PC-9 (cell line): ENCODE data around the gene RFWD3. TPM values are rescaled to one million over a fixed set of nuclear protein-coding genes. Genes with fewer than 3 reads are reported as not detected.

Source experiments
- BruUV-seq: library from RNA; stranded (reverse); fragments of 400-500 nt; replicated peaks from 2 replicates; lab custom pipeline; 2021; lab: Mats Ljungman, UMichigan
- CTCF ChIA-PET: fragments of 300-600 bp; sonication (Branson Sonifier 250); formaldehyde crosslinking; loops from one replicate; lab custom pipeline; 2022; ENCODE audit warnings: antibody characterized with exemption; lab: Charles Lee
- POLR2A ChIA-PET: fragments of 300-600 bp; sonication (Branson Sonifier 250); formaldehyde crosslinking; loops from one replicate; lab custom pipeline; 2022; ENCODE audit warnings: antibody characterized with exemption; ENCODE audit not compliant: unreplicated experiment; lab: Charles Lee
- DNase-seq, 2 experiments: peaks; one replicate each; pipeline versions ENCODE4 v3.0.0 to v3.0.0-alpha.2; 2015 to 2022; ENCODE audit warnings: mixed read lengths in 1 of 2
- H2AFZ ChIP-seq: fragments of 200-600 bp; sonication (generic); 2 replicates; pipeline ENCODE4 v1.8.1; 2017; ENCODE audit warnings: antibody characterized with exemption
- H3F3A ChIP-seq: fragments of 200-600 bp; sonication (generic); 2 replicates; pipeline ENCODE4 v1.8.1; 2017; ENCODE audit warnings: antibody characterized with exemption, mild to moderate bottlenecking, low read depth; ENCODE audit not compliant: insufficient read depth
- H3K27ac ChIP-seq: fragments of 200-600 bp; sonication (generic); 2 replicates; pipeline ENCODE4 v1.6.1; 2016; ENCODE audit warnings: mixed run types
- H3K27me3 ChIP-seq: fragments of 200-600 bp; sonication (generic); 2 replicates; pipeline ENCODE4 v1.6.1; 2016; ENCODE audit warnings: low read depth, mixed run types; ENCODE audit not compliant: insufficient read depth
- H3K36me3 ChIP-seq: fragments of 200-600 bp; sonication (generic); 2 replicates; pipeline ENCODE4 v1.6.1; 2016; ENCODE audit warnings: low read depth, mixed run types
- H3K4me1 ChIP-seq: fragments of 200-600 bp; sonication (generic); replicated peaks from 2 replicates; pipeline ENCODE4 v1.6.1; 2016; ENCODE audit warnings: mixed run types; ENCODE audit not compliant: insufficient read depth
- H3K4me2 ChIP-seq: fragments of 200-600 bp; sonication (generic); 2 replicates; pipeline ENCODE4 v1.6.1; 2017; ENCODE audit warnings: mixed run types
- H3K4me3 ChIP-seq: fragments of 200-600 bp; sonication (generic); 2 replicates; pipeline ENCODE4 v1.6.1; 2016; ENCODE audit warnings: mixed run types
- H3K79me2 ChIP-seq: fragments of 200-600 bp; sonication (generic); 2 replicates; pipeline ENCODE4 v1.6.1; 2017; ENCODE audit warnings: low read depth, mixed run types
- H3K9me2 ChIP-seq: fragments of 200-600 bp; sonication (generic); 2 replicates; pipeline ENCODE4 v1.8.1; 2017; ENCODE audit warnings: mild to moderate bottlenecking; ENCODE audit not compliant: insufficient read depth
- H3K9me3 ChIP-seq: fragments of 200-600 bp; sonication (generic); 2 replicates; pipeline ENCODE4 v1.8.1; 2016; ENCODE audit warnings: low read depth; ENCODE audit not compliant: insufficient read depth
- H4K20me1 ChIP-seq: fragments of 200-600 bp; sonication (generic); 2 replicates; pipeline ENCODE4 v1.8.1; 2017; ENCODE audit not compliant: insufficient read depth
- CTCF ChIP-seq: fragments of 200-600 bp; sonication (generic); conservative IDR thresholded peaks from 2 replicates; pipeline ENCODE4 v1.6.1; 2017; ENCODE audit warnings: mixed run types, antibody characterized with exemption, mild to moderate bottlenecking, moderate library complexity
- EZH2 ChIP-seq: fragments of 200-600 bp; sonication (generic); IDR thresholded peaks from 2 replicates; pipeline ENCODE4 v1.8.0; 2017; ENCODE audit warnings: antibody characterized with exemption, low read depth
- intact Hi-C: fragments of 100-400 bp; cut with micrococcal nuclease; formaldehyde crosslinking; loops from one replicate; pipeline ENCODE4 v1.10.0; 2022; ENCODE audit not compliant: unreplicated experiment
- total RNA-seq: library from RNA; stranded (reverse); gene quantifications from 2 replicates; pipeline ENCODE4 v1.2.3, GENCODE V29; 2021

RFWD3 gene
- total RNA-seq, 1 experiment from 2014 or later, result 49.5 TPM

DNA sequence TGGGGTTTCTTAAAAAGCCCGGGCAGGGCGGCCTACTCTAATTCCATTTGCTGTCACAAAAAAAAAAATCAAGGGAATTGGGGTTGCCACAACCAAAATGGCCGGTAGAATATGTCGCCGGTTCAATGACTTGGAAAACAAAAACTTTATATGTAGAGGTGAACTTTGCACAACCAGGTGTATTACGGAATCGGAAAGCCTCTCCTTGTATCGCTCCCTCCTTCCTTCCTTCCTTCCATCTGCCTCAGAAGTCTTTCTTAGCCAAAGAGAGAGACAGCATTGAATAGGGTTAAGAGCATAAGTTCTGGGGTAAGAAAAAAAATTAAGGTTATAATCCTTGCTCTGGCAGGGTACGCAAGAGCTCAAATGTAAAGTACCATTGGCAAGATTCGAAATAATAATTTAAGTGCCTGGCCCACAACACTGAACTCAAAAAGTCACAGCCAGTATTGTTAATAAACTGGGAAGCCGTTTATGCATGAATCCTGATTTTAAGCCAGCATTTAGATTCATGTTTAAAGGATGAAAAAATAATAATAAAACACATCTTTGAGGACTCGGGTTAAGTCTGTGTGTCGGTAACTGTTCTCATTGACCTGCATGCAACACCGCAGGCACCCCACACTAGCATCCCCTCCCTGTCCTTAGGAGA is 59.2 kb downstream of the RFWD3 start:
- peak overlapping the region; percentile 100 for H3K4me2 ChIP-seq
- ChIA-PET POLR2A (interaction anchor here (0.6 to 0.7 kb wide), 3 partner anchors 127 to 289 kb away, joined by 7 to 10 read pairs (median 8); no protein-coding TSS in a partner anchor), CTCF (no interaction called here)
- intact Hi-C loops, result loop anchor here (5.0 to 10.0 kb wide), 3 partner anchors 123 to 243 kb away; no protein-coding TSS in a partner anchor
- peak overlapping the region; percentile 98 for H3K4me3 ChIP-seq
- H3K79me2 ChIP-seq, result peaks cover 44% of the 10 kb centered on the region
- H3K27ac ChIP-seq, result peak overlapping the region; percentile 69
- peak overlapping the region; percentile 99 for H2AFZ ChIP-seq
- H4K20me1 ChIP-seq, result peaks cover 24% of the 10 kb centered on the region; the same call in 1 of the 2 replicates
- no peaks in the 10 kb centered on the region for H3K9me2 ChIP-seq
- no peaks in the 10 kb centered on the region for H3K36me3 ChIP-seq
- DNase-seq, result peak in 1 of 2 experiments; percentile 51
- H3K9me3 ChIP-seq, result no peaks in the 10 kb centered on the region
- BruUV-seq, result TSS peak; percentile 93
- H3K27me3 ChIP-seq, result no peaks in the 10 kb centered on the region
- TF ChIP-seq EZH2 (no peak), CTCF (no peak)
- H3F3A ChIP-seq, result peaks cover 10% of the 10 kb centered on the region; the same call in 1 of the 2 replicates
- H3K4me1 ChIP-seq, result peaks cover 26% of the 10 kb centered on the region

- no TSS peak for BruUV-seq
- DNase-seq, result peak; percentile 74 to 86
- peaks cover 17% of the 10 kb centered on the region; the same call in 1 of the 2 replicates for H3F3A ChIP-seq
- no peaks in the 10 kb centered on the region for H3K27me3 ChIP-seq
- peak within 1 kb of the TSS; percentile 98 for H3K4me3 ChIP-seq
- intact Hi-C loops, result loop anchor here (5.0 to 10.0 kb wide), 3 partner anchors 122 to 242 kb away; no protein-coding TSS in a partner anchor
- CTCF ChIA-PET, result interaction anchor here (0.6 kb wide), 1 partner anchor 947 kb away, joined by 6 read pairs; no protein-coding TSS in a partner anchor
- peaks cover 33% of the 10 kb centered on the region for H3K4me1 ChIP-seq
- H3K36me3 ChIP-seq, result no peaks in the 10 kb centered on the region
- peaks cover 51% of the 10 kb centered on the region for H3K79me2 ChIP-seq
- H3K9me2 ChIP-seq, result no peaks in the 10 kb centered on the region
- peaks cover 26% of the 10 kb centered on the region; the same call in 1 of the 2 replicates for H4K20me1 ChIP-seq
- peak within 1 kb of the TSS; percentile 99 for H2AFZ ChIP-seq
- no peaks in the 10 kb centered on the region for H3K9me3 ChIP-seq
- TF ChIP-seq EZH2 (no peak), CTCF (no peak)
- H3K4me2 ChIP-seq, result peak within 1 kb of the TSS; percentile 100
- peak within 1 kb of the TSS; percentile 69 for H3K27ac ChIP-seq
- POLR2A ChIA-PET, result interaction anchor here (0.6 to 0.7 kb wide), 4 partner anchors 127 to 1571 kb away, joined by 3 to 8 read pairs (median 5); no protein-coding TSS in a partner anchor
Measured at GRCh38 chr16:74606521-74607309, 60.0 kb downstream of the RFWD3 start, which contains the start of gene GLG1. TSS of gene GLG1 (minus strand) at chr16:74607114. CDS start at chr16:74607094, 20 bp downstream.
